ENCODE results near the gene AFDN. TPM values are rescaled to one million over a fixed set of nuclear protein-coding genes. Genes with fewer than 3 reads are reported as not detected.

Gene AFDN
- total RNA-seq, 1 experiment from 2014 or later = 182 TPM

DNA sequence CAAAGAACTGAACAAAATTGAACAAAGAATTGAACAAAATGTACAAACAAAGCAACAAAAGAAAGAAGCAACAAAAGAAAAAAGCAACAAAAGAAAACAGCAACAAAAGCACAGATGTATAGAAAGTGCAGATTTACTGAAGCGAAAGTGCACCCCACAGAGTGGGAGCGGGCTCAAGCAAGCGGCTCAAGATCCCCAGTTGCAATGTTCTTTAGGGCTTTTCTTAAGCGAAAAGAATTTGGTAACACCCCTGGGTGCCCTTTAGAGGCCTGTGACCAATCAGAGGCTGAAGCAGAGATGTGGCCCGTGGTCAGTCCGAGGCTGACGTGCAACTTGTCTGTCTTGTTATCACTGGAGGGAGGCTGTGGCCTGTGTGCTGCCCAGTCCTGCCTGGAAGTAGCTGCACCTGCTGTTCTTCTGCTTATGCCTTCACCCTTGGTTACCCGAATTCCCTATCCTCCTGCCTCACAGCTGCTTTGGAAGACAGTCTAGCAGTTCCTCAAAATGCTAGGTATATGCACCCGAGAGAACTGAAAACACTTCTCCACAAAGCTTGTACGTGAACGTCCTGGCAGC is 157.5 kb downstream of the AFDN start:
- H3K4me3 Mint-ChIP-seq = no peak overlapping the region
- no peak for TF ChIP-seq GABPB1 (CRISPR knock-in tag; IDR thresholded peaks at IDR 0.05)
- no peak for TF ChIP-seq TEAD4 (CRISPR knock-in tag; IDR thresholded peaks at IDR 0.05)
- no peak for TF ChIP-seq SMAD4 (CRISPR knock-in tag; IDR thresholded peaks at IDR 0.05)
- TF ChIP-seq ZNF219 (CRISPR knock-in tag; IDR thresholded peaks at IDR 0.05; ENCODE audit: borderline replicate concordance) = no peak
- TF ChIP-seq, protein P1, sequence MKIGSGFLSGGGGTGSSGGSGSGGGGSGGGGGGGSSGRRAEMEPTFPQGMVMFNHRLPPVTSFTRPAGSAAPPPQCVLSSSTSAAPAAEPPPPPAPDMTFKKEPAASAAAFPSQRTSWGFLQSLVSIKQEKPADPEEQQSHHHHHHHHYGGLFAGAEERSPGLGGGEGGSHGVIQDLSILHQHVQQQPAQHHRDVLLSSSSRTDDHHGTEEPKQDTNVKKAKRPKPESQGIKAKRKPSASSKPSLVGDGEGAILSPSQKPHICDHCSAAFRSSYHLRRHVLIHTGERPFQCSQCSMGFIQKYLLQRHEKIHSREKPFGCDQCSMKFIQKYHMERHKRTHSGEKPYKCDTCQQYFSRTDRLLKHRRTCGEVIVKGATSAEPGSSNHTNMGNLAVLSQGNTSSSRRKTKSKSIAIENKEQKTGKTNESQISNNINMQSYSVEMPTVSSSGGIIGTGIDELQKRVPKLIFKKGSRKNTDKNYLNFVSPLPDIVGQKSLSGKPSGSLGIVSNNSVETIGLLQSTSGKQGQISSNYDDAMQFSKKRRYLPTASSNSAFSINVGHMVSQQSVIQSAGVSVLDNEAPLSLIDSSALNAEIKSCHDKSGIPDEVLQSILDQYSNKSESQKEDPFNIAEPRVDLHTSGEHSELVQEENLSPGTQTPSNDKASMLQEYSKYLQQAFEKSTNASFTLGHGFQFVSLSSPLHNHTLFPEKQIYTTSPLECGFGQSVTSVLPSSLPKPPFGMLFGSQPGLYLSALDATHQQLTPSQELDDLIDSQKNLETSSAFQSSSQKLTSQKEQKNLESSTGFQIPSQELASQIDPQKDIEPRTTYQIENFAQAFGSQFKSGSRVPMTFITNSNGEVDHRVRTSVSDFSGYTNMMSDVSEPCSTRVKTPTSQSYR (CRISPR knock-in tag; IDR thresholded peaks at IDR 0.05) = no peak
- TF ChIP-seq, protein P2, sequence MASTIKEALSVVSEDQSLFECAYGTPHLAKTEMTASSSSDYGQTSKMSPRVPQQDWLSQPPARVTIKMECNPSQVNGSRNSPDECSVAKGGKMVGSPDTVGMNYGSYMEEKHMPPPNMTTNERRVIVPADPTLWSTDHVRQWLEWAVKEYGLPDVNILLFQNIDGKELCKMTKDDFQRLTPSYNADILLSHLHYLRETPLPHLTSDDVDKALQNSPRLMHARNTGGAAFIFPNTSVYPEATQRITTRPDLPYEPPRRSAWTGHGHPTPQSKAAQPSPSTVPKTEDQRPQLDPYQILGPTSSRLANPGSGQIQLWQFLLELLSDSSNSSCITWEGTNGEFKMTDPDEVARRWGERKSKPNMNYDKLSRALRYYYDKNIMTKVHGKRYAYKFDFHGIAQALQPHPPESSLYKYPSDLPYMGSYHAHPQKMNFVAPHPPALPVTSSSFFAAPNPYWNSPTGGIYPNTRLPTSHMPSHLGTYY (CRISPR knock-in tag; IDR thresholded peaks at IDR 0.05) = no peak
- TF ChIP-seq, protein P3, sequence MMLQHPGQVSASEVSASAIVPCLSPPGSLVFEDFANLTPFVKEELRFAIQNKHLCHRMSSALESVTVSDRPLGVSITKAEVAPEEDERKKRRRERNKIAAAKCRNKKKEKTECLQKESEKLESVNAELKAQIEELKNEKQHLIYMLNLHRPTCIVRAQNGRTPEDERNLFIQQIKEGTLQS (CRISPR knock-in tag; conservative IDR thresholded peaks at IDR 0.05) = no peak
- no peak for TF ChIP-seq CBFB (CRISPR knock-in tag; IDR thresholded peaks at IDR 0.05; ENCODE audit: low read depth)
- no peak for TF ChIP-seq CREB1 (CRISPR knock-in tag; IDR thresholded peaks at IDR 0.05)
- TF ChIP-seq, protein P4, sequence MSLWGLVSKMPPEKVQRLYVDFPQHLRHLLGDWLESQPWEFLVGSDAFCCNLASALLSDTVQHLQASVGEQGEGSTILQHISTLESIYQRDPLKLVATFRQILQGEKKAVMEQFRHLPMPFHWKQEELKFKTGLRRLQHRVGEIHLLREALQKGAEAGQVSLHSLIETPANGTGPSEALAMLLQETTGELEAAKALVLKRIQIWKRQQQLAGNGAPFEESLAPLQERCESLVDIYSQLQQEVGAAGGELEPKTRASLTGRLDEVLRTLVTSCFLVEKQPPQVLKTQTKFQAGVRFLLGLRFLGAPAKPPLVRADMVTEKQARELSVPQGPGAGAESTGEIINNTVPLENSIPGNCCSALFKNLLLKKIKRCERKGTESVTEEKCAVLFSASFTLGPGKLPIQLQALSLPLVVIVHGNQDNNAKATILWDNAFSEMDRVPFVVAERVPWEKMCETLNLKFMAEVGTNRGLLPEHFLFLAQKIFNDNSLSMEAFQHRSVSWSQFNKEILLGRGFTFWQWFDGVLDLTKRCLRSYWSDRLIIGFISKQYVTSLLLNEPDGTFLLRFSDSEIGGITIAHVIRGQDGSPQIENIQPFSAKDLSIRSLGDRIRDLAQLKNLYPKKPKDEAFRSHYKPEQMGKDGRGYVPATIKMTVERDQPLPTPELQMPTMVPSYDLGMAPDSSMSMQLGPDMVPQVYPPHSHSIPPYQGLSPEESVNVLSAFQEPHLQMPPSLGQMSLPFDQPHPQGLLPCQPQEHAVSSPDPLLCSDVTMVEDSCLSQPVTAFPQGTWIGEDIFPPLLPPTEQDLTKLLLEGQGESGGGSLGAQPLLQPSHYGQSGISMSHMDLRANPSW (CRISPR knock-in tag; conservative IDR thresholded peaks at IDR 0.05; ENCODE audit: low read depth) = no peak
- TF ChIP-seq, protein P5, sequence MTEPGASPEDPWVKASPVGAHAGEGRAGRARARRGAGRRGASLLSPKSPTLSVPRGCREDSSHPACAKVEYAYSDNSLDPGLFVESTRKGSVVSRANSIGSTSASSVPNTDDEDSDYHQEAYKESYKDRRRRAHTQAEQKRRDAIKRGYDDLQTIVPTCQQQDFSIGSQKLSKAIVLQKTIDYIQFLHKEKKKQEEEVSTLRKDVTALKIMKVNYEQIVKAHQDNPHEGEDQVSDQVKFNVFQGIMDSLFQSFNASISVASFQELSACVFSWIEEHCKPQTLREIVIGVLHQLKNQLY (CRISPR knock-in tag; IDR thresholded peaks at IDR 0.05) = no peak
- TF ChIP-seq, protein P6, sequence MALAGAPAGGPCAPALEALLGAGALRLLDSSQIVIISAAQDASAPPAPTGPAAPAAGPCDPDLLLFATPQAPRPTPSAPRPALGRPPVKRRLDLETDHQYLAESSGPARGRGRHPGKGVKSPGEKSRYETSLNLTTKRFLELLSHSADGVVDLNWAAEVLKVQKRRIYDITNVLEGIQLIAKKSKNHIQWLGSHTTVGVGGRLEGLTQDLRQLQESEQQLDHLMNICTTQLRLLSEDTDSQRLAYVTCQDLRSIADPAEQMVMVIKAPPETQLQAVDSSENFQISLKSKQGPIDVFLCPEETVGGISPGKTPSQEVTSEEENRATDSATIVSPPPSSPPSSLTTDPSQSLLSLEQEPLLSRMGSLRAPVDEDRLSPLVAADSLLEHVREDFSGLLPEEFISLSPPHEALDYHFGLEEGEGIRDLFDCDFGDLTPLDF (CRISPR knock-in tag; IDR thresholded peaks at IDR 0.05) = no peak
- TF ChIP-seq, protein P7, sequence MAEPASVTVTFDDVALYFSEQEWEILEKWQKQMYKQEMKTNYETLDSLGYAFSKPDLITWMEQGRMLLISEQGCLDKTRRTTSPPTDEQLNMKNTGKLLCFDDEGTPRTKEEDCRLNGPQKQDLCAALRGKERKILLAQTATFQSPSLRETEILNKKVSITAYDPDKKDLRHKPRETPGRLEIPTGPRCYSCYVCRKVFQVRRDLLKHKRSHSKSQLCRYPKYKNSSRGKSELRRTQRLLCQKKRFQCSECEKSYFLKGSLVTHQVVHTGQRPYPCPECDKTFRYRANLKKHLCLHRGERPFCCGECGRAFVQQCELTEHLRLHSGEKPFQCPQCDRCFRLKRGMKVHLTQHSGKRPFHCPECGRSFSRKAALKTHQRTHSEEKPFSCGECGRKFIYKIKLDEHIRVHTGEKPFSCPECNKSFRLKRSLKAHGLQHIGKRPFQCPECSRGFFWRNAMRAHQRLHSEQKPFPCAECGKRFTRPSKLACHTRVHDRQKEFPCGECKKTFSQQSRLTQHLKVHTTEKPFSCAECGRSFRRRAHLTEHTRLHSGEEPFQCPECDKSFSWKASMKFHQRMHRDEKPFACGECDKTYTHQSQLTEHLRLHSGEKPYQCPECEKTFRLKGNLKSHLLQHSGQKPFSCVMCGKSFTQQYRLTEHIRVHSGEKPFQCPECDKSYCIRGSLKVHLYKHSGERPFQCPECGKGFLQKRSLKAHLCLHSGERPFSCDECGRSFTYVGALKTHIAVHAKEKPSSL (CRISPR knock-in tag; conservative IDR thresholded peaks at IDR 0.05) = no peak
- no peak for TF ChIP-seq ZNF121 (CRISPR knock-in tag; IDR thresholded peaks at IDR 0.05)
- no peak for TF ChIP-seq ETV6 (CRISPR knock-in tag; IDR thresholded peaks at IDR 0.05)
- no peaks in the 10 kb centered on the region for H3K27me3 Mint-ChIP-seq (ENCODE audit: low read depth)
- ATAC-seq = no peak
- CTCF ChIA-PET = no interaction called here
- H3K9me3 Mint-ChIP-seq = peaks cover 14% of the 10 kb centered on the region
- no peak for DNase-seq (ENCODE audit: low spot score)
- H3K36me3 Mint-ChIP-seq = no peaks in the 10 kb centered on the region; the same call in 1 of the 2 replicates
- H3K4me1 Mint-ChIP-seq = 0 out of 2 replicates have a peak, but pooled peaks cover 3% of the 10 kb centered on the region
- H3K27ac Mint-ChIP-seq = no peak overlapping the region
- POLR2A ChIA-PET = no interaction called here
